Fibroblast of the aortic adventitia (primary cell): ENCODE measurements around the gene MYLK. TPM values are rescaled to one million over a fixed set of nuclear protein-coding genes. Genes with fewer than 3 reads are reported as not detected.

Experiments used
- DNase-seq: peaks from one replicate; pipeline ENCODE4 v3.0.0-alpha.2; 2010; ENCODE audit warnings: low read depth
- H3K4me3 ChIP-seq: 2 replicates; pipeline ENCODE4 v1.5.1; 2011; ENCODE audit warnings: low read depth, mild to moderate bottlenecking, control low read depth, low read length, moderate library complexity
- total RNA-seq: library from RNA; depleted of rRNA; stranded (reverse); fragments of >200 nt; gene quantifications from 2 replicates; pipeline ENCODE4 v1.2.3, GENCODE V29; 2012; ENCODE audit warnings: low replicate concordance
- TF ChIP-seq, protein P1 (sequence below): IDR thresholded peaks from 2 replicates; pipeline ENCODE4 v1.5.1; 2011; ENCODE audit warnings: mild to moderate bottlenecking, low read length, control low read depth, inconsistent platforms; ENCODE audit not compliant: insufficient read depth

Gene MYLK
- total RNA-seq, 1 donor, result 74.7 TPM

DNA sequence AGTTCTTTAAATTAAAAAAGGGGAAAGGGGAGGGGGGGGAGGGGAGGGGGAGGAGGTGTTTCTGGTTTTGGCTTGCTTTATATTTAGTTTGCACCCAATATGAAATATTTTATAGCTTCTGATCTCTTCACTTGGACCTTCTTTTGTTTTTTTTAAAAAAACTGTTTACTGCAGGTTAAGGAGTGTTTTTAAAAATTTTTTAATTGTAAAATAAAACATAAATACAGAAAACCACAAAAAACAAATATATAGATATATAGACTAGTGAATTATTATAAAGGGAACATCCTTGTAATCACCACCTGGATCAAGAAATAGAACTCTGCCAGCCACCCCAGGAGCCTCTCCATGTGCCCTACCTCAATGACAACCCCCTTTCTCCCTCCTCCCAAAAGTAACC lies 861 bp upstream of the MYLK start:
- DNase-seq, result no peak
- TF ChIP-seq, protein P1, sequence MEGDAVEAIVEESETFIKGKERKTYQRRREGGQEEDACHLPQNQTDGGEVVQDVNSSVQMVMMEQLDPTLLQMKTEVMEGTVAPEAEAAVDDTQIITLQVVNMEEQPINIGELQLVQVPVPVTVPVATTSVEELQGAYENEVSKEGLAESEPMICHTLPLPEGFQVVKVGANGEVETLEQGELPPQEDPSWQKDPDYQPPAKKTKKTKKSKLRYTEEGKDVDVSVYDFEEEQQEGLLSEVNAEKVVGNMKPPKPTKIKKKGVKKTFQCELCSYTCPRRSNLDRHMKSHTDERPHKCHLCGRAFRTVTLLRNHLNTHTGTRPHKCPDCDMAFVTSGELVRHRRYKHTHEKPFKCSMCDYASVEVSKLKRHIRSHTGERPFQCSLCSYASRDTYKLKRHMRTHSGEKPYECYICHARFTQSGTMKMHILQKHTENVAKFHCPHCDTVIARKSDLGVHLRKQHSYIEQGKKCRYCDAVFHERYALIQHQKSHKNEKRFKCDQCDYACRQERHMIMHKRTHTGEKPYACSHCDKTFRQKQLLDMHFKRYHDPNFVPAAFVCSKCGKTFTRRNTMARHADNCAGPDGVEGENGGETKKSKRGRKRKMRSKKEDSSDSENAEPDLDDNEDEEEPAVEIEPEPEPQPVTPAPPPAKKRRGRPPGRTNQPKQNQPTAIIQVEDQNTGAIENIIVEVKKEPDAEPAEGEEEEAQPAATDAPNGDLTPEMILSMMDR, result no peak
- no peak overlapping the region for H3K4me3 ChIP-seq

DNA sequence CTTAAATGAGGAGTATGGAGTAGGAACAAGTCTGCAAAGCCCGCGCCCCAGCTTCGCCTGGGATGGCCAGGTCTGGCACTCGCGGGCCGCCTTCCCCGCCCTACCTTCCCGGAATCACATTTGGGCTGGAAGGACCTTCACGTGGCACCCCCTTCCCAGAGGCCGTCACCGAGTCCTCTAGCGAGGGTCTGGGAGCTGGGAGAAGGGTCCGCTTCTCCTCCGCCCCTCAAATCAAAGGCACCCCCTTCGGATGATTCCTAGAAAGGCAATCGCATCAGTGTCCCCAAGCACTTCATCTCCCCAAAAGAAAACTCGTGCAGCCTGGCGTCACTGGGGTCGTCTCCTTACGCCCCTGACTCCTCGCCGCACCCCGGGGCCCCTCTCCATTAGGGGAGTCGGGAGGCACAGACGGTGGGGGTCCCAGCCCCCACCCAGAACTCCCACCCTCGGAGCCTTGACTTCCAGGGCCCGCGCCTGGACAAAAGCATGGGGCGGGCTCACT lies 380 bp downstream of the MYLK start:
- TF ChIP-seq, protein P1, result no peak
- DNase-seq, result peak; percentile 11
- H3K4me3 ChIP-seq, result peak overlapping the region; percentile 68

GRCh38 chr3:123883111-123883510 lies 1.0 kb downstream of the MYLK start:
- TF ChIP-seq, protein P1, result no peak
- no peak for DNase-seq
- H3K4me3 ChIP-seq, result peak overlapping the region; percentile 68

- DNase-seq, result no peak
- no peak overlapping the region for H3K4me3 ChIP-seq
- TF ChIP-seq, protein P1, result no peak
Measured at GRCh38 chr3:123881771-123882170, 2.4 kb downstream of the MYLK start.

GRCh38 chr3:123880998-123881561 lies 3.1 kb downstream of the MYLK start:
- TF ChIP-seq, protein P1, result peak; percentile 69
- H3K4me3 ChIP-seq, result no peak overlapping the region
- DNase-seq, result peak; percentile 65

GRCh38 chr3:123878807-123879206 lies 5.3 kb downstream of the MYLK start:
- H3K4me3 ChIP-seq, result no peak overlapping the region
- DNase-seq, result no peak
- TF ChIP-seq, protein P1, result no peak

GRCh38 chr3:123877965-123878364 lies 6.2 kb downstream of the MYLK start:
- DNase-seq, result no peak
- no peak overlapping the region for H3K4me3 ChIP-seq
- TF ChIP-seq, protein P1, result no peak
